Bone marrow (tissue), 2 donors: ENCODE data around the gene GNAZ.
"Not testable (repeated sequence)": the region's sequence is repeated elsewhere in the genome, so short reads cannot be mapped to it uniquely, and the experiment has no call there.

Experiments used
- DNase-seq, 2 donors: peaks; one replicate each; lab custom pipeline; 2025; lab: John Stamatoyannopoulos, UW

The GNAZ gene

GRCh38 chr22:23133922-23134321, 63.6 kb downstream of the GNAZ start:
- DNase-seq = no peak

GRCh38 chr22:23136991-23137390, 66.7 kb downstream of the GNAZ start:
- not testable (repeated sequence) for DNase-seq

- DNase-seq = no peak
Measured at GRCh38 chr22:23137468-23137867, 67.1 kb downstream of the GNAZ start.

DNA sequence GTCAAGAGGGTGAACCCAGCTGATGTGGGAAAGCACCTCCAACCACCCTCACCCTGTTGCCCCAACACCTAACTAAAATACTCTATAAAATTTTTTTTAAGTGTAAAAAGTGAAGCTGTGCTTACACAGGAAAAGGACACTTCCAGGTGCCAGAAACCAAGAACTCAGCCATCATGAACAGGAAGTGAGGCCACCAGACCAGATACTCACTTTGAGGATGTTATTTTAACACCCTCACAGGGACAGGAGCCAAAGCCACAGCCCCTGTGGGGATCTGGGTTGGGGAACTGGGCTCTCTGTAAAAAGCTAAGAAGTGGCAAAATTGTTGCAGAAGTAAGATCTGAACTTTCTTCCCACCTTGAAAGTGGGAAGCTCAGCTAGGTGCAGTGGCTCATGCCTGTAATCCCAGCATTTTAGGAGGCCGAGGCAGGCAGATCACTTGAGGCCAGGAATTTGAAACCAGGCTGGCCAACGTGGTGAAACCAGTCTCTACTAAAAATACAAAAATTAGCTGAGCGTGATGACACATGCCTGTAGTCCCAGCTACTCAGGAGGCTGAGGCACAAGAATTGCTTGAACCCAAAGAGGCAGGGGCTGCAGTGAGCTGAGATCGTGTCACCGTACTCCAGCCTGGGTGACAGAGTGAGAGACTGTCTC, 67.7 kb downstream of the GNAZ start:
- DNase-seq = peak in 1 of 2 donors; percentile 74

- no peak for DNase-seq
Measured at GRCh38 chr22:23138584-23139435, 68.5 kb downstream of the GNAZ start.

DNA sequence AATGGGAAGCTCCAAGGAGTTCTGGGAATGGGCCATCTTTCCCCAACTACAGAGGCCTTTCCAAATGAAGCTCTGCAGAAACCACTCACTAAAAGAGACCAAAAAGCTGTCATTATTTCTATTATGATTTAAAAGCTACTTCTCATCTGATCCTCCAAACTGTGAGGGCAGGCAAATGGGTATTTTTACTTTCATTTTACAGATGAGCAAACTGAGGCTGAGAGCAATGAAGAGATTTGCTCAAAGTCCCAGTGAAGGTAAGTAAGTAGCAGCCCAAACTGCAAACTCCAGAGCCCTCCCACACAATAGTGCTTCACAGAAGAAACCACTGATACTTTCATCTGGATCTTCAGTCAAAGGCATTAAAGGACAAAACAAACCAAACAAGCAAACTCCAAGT, 70.1 kb downstream of the GNAZ start:
- DNase-seq = no peak

GRCh38 chr22:23142546-23143105, 72.3 kb downstream of the GNAZ start:
- DNase-seq = no peak

GRCh38 chr22:23143119-23143518, 72.8 kb downstream of the GNAZ start:
- no peak for DNase-seq

DNA sequence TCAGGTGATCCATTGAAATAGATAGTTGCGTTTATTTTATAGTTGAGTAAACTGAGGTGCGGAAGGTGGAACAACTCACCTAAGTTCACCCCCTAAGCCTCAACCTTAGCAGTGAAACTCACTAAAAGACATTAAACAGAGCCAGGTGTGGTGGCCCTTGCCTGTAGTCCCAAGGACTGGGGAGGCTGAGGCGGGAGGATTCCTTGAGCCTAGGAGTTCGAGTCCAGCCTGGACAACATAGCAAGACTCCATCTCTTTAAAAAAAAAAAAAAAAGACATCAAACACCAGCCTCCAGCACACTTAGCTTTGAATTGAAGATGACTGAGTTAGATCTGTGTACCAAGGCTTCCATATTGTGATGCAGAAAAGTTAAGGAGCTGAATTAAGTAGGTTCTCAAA, 74.1 kb downstream of the GNAZ start:
- DNase-seq = no peak

DNA sequence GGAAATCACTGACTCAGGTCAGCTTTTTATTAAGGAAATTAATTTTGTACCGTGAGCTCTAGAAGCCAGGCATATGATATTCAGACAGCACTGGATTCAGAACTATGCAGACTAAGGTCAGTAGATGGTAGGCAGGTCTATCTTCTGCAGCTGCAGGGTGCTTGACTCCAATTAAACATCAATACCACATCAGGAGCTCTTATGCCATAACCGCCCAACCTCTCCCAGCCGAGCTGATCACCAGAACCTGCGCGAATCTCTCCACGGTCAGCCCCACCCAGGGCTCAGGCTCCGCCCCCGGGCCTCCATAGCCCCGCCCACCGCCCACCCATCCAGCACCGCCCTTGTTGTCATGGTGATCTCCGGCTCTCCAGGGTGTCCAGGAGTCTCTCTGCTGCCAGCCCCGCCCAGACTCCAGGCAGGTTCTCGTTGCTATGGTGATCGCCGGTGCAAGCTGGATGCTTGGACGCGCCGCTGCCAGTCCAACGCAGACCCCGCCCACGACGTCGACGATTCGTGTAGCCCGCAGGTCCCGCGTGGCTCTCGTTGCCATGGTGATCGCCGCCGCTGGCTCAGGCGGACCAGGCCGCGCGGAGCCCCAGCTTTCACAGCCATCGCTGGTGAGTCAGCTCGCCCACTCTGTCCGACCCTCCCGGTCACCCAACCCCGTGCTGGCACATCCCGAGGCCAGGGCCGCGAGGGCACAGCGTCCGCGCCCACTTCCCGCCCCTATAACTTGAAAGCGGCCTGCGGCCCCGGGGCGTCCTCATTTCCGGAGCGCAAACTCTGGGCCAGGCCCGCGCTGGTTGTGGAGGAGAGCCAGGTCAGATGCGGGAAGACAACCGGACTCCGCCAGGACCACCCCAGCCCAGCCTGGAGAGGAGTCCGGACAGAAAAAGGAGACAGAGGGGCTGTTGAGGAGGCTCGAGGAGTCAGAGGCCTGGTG, 74.9 kb downstream of the GNAZ start, which contains the start of gene RAB36:
Gene RAB36, plus strand, starts transcription at position 546 of the 946 bp plus-strand sequence. CDS start 1,140 bp downstream, outside the sequence.
- peak in 1 of 2 donors; percentile 34 for DNase-seq

DNA sequence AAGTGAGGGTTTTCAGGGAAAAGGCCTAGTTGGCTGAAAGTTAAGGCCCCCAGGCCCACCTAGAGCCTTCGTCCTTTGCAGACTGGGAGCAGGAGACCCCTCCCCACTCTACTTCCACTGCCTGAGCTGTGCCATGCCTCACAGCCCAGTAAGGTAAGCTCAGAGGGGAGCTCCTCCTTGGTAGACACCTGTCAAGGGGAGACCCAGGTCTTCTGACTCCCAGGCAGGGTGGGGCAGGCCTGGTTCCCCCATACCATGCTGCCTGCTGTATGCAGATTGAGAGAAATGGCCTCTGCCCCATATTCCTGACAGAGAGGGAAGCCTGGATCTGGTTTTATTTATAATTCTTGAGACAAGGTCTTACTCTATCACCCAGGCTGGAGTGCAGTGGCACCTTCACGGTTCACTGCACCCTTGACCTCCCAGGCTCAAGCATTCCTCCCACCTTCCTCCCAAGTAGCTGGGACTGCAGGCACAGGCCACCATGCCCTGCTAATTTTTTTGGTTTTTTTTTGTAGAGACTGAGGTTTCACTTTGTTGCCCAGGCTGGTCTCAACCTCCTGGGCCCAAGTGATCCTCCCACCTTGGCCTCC, 75.7 kb downstream of the GNAZ start:
- DNase-seq = no peak

DNA sequence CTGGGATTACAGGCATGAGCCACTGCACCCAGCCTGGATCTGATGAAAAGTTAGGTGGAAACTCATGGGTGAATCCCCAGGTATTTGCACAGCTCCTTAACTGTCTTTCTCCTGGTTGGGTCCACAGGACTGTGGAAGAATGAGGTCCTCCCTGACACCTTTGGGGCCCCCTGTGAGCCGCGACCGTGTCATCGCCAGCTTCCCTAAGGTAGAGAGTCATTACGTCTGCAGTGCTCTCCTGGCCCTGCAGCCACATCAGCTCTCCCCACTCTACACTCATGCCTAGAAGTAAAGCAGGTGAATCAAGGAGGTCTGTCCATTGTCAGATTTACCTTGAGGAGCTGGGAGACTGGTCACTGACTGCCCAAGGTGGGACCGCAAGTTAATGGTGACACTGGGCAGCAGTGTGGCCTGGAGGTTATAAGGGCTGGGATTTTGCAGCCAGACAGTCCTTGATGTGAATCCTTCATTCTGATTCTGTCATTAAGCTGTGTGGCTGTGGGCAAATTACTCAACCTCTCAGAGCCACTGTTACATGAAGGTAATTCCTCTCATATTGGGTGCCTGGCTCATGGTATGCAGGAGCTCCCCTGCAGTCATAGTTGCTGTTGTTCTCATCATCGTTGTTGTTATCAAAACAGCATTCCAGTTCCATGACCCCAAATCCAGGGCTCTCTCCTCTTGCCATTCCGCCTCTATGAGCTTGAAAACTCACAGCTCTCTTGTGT, 76.3 kb downstream of the GNAZ start:
- DNase-seq = no peak

DNA sequence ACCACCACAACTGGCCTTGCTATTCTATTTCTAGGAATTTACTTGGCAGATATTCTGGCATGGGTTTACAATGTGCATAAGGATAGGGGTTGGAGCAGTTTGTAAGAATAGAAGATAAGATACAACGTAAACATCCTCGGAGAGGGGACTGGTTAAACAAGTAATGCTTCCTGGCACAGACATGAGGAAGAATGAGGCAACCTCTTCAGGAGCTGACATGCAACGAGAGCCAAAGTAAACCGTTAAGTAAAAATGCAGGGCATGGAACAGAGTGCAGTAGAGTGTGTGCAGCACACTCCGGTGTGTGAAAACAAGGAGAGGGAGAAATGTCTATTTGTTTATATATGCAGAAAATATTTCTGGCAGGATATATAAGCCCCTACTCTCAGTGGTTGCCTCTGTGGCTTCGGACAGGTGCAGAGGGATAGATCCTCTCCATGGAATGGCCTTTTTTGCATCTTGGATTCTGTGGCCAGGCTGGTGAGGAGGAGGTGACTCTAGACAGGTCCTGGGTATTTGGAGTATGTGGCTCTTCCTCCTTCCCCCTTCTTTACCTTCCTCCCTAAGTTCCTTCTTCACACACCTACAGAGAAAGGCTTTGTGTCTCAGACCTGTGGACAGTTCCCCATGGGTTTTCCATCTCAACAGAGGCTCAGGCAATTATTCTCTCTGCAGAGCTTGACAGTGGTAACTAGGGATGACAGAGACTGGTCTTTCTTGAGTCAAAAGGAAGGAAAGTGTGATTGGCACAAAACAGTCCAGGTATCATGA, 77.5 kb downstream of the GNAZ start:
- no peak for DNase-seq

DNA sequence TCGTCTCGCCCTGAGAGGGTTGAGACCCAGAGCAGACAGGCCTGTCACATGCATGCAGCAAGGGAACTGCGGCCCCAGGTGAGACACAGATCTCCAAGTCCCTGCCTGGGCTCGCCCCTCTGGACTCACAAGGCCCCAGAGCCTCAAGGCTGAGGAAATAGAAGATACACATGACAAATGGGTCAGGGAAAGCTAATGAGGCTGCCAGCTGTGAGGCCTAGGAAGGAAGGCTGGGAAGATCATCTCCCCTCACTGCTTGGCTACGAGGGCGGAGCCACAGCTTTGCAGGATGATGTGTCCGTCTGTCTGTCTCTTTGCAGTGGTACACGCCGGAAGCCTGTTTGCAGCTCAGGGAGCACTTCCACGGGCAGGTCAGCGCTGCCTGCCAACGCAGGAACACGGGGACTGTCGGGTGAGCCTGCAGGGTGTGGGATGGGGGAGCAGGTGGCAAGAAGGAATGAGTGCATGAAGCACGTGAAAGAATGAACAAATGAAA, 79.5 kb downstream of the GNAZ start:
- DNase-seq = no peak

- no peak for DNase-seq
Measured at GRCh38 chr22:23150762-23151161, 80.4 kb downstream of the GNAZ start.

DNA sequence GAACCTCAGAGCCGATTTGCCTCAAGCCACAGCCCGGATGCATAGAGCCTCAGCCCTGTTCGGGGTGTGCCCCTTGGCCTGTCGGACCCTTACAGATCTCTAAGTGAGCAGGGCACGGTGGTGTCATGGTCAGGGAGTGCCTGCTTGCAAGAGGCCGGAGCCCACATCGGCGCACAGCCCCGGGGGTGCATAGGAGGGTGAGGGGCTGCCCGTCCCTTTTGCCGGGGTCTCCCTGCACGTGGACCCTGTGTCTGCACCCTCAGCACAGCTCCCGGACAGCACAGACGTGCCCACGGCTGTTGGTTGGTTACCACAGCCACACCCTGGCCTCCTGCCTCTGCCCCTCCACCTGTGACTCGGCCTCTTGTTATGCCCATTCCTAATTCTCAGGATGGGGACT, 81.5 kb downstream of the GNAZ start:
- no peak for DNase-seq

GRCh38 chr22:23152238-23153114, 82.2 kb downstream of the GNAZ start:
- DNase-seq = no peak

DNA sequence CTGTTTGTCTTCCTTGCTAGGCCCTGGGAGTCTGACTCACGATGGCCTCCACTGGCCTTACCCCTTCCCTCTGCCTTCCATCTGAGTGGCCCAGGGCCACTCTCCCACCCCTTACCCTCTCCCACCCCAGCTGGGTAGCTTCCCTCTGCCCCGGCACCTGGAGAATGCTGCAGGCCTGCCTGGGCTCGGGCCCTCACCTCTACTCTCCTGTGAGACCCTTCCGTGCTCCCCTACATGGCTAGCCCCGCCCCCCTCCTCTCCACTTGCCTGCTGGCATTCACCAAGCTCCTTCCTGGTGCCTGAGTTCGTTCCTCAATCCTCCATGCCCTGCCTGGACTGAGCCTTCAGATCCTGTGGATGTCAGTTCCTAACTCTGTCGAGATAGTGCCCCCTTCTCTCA, 83.7 kb downstream of the GNAZ start:
- no peak for DNase-seq

DNA sequence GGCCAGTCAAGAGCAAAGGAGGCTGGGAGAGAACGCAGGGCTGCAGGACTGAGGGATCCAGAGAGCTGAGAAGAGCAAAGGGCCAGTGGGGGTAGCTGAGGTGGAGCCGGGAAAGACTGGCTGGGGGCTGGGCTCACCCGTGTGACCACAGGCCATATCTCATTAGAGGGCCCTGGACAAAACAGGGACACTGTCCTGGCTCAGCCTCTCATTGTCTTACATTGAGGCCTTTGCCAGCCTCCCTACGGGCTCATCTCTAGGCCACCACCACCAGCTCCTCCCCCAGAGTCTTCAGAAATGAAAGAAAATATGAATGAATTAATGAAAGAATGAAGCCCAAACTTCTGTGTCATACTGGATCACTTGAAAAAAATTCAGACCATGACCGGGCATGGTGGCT, 84.1 kb downstream of the GNAZ start:
- DNase-seq = no peak
